Osteoblast (primary cell): ENCODE data around the gene ERBB4. TPM values are rescaled to one million over a fixed set of nuclear protein-coding genes. Genes with fewer than 3 reads are reported as not detected.
"Not testable (repeated sequence)": the region's sequence is repeated elsewhere in the genome, so short reads cannot be mapped to it uniquely, and the experiment has no call there.

Source experiments
- DNase-seq: peaks from one replicate; pipeline ENCODE4 v3.0.0; 2011; ENCODE audit warnings: low spot score, mixed read lengths; ENCODE audit not compliant: insufficient read length; ENCODE audit errors: missing footprints
- H2AFZ ChIP-seq: 2 replicates; pipeline ENCODE4 v1.6.0; 2011; ENCODE audit warnings: mild to moderate bottlenecking, low read length
- H3K27ac ChIP-seq: 2 replicates; pipeline ENCODE4 v1.5.1; 2011; ENCODE audit warnings: mild to moderate bottlenecking, low read depth, low read length, moderate library complexity
- H3K27me3 ChIP-seq: 2 replicates; pipeline ENCODE4 v1.6.0; 2012; ENCODE audit warnings: mild to moderate bottlenecking, control low read depth, inconsistent platforms, low read length, moderate library complexity; ENCODE audit not compliant: insufficient read depth
- H3K36me3 ChIP-seq: 2 replicates; pipeline ENCODE4 v1.5.1; 2011; ENCODE audit warnings: mild to moderate bottlenecking, low read length, control low read depth, moderate library complexity; ENCODE audit not compliant: insufficient read depth
- H3K4me1 ChIP-seq: 2 replicates; pipeline ENCODE4 v1.5.1; 2011; ENCODE audit warnings: mild to moderate bottlenecking, low read length, control low read depth, moderate library complexity; ENCODE audit not compliant: insufficient read depth
- H3K4me2 ChIP-seq: 2 replicates; pipeline ENCODE4 v1.6.0; 2011; ENCODE audit warnings: mild to moderate bottlenecking, low read length; ENCODE audit not compliant: insufficient read depth
- H3K4me3 ChIP-seq: fragments of 200-600 bp; sonication (generic); 3 replicates; pipeline ENCODE4 v1.5.1; 2012; ENCODE audit warnings: mild to moderate bottlenecking, low read length, inconsistent platforms; ENCODE audit not compliant: insufficient read depth
- H3K79me2 ChIP-seq: 2 replicates; pipeline ENCODE4 v1.6.0; 2012; ENCODE audit warnings: mild to moderate bottlenecking, low read length, control low read depth, inconsistent platforms; ENCODE audit not compliant: insufficient read depth
- H3K9me3 ChIP-seq: 2 replicates; pipeline ENCODE4 v1.5.1; 2011; ENCODE audit warnings: low read depth, low read length, control low read depth
- H4K20me1 ChIP-seq: 2 replicates; pipeline ENCODE4 v1.6.0; 2012; ENCODE audit warnings: mild to moderate bottlenecking, low read length, control low read depth; ENCODE audit not compliant: insufficient read depth
- CTCF ChIP-seq: IDR thresholded peaks from 2 replicates; pipeline ENCODE4 v1.5.1; 2011; ENCODE audit warnings: mild to moderate bottlenecking, low read depth, low read length, moderate library complexity; ENCODE audit errors: extremely low read depth
- total RNA-seq: library from RNA; depleted of rRNA; stranded (reverse); fragments of >200 nt; gene quantifications from 2 replicates; pipeline ENCODE4 v1.2.3, GENCODE V29; 2012

Gene ERBB4
- total RNA-seq, 1 donor = under 0.01 TPM

DNA sequence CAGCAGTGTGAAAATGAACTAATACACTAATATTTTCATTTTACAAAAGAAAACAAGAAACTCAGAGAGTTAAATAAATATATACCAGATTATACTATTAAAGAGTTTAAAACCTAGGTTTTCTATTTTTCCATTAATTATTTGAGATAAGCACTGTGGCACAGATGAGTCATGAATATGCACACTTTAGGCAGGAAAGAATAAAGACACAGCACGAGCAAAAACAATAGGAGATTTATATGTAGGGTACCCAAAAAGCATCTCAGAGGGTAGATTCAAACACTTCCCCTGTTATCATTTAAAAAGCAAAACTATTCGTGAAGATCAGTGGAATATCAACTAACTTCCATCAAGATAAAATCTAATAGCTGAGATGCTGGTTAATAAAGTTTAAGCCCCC lies 430.6 kb downstream of the ERBB4 start:
- no peak for TF ChIP-seq CTCF
- DNase-seq = no peak

DNA sequence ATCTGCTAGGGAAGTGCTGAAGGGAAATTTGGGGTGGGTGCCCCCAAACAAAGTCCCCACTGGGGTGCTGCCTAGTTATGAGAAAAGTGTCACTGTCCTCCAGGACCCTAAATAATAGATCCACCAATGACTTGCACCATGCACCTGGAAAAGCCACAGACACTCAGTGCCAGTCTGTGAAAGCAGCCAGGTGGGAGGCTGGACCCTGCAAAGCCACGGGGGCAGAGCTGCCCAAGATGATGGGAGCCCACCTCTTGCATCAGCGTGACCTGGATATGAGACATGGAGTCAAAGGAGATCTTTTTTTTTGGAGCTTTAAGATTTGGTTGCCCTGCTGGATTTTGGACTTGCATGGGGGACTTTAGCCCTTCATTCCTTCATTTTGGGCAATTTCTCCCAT lies 431.6 kb downstream of the ERBB4 start:
- no peaks in the 10 kb centered on the region for H3K9me3 ChIP-seq
- H3K4me1 ChIP-seq = no peaks in the 10 kb centered on the region
- no peaks in the 10 kb centered on the region for H3K79me2 ChIP-seq
- H3K4me3 ChIP-seq = no peak overlapping the region
- no peaks in the 10 kb centered on the region for H3K36me3 ChIP-seq
- H3K27me3 ChIP-seq = no peaks in the 10 kb centered on the region
- no peak overlapping the region for H2AFZ ChIP-seq
- no peaks in the 10 kb centered on the region for H4K20me1 ChIP-seq
- TF ChIP-seq CTCF = no peak
- H3K27ac ChIP-seq = no peak overlapping the region
- no peak for DNase-seq
- no peak overlapping the region for H3K4me2 ChIP-seq

More for the DNA sequence above, 430.6 kb downstream of the ERBB4 start:
- Histone ChIP-seq H3K4me3 (no peak overlapping the region), H3K36me3 (no peaks in the 10 kb centered on the region), H3K79me2 (no peaks in the 10 kb centered on the region), H3K4me2 (no peak overlapping the region), H3K27me3 (no peaks in the 10 kb centered on the region), H3K9me3 (no peaks in the 10 kb centered on the region), H2AFZ (no peak overlapping the region), H3K27ac (no peak overlapping the region), H3K4me1 (no peaks in the 10 kb centered on the region), H4K20me1 (no peaks in the 10 kb centered on the region)

- not testable (repeated sequence) for DNase-seq, H3K4me2 ChIP-seq, H2AFZ ChIP-seq, H3K4me3 ChIP-seq, H3K27me3 ChIP-seq, H3K27ac ChIP-seq, H4K20me1 ChIP-seq, H3K9me3 ChIP-seq, H3K4me1 ChIP-seq, H3K36me3 ChIP-seq, H3K79me2 ChIP-seq
These were observed 432.1 kb downstream of the ERBB4 start for GRCh38 chr2:212106536-212106935.

- no peaks in the 10 kb centered on the region for H3K36me3 ChIP-seq
- H3K4me1 ChIP-seq = no peaks in the 10 kb centered on the region
- no peak overlapping the region for H3K27ac ChIP-seq
- DNase-seq = no peak
- no peaks in the 10 kb centered on the region for H4K20me1 ChIP-seq
- H3K9me3 ChIP-seq = no peaks in the 10 kb centered on the region
- no peak overlapping the region for H2AFZ ChIP-seq
- no peaks in the 10 kb centered on the region for H3K27me3 ChIP-seq
- no peak overlapping the region for H3K4me2 ChIP-seq
- no peak overlapping the region for H3K4me3 ChIP-seq
- no peak for TF ChIP-seq CTCF
- no peaks in the 10 kb centered on the region for H3K79me2 ChIP-seq
These were observed 438.9 kb downstream of the ERBB4 start for GRCh38 chr2:212099658-212100057.

GRCh38 chr2:212098966-212099365 lies 439.6 kb downstream of the ERBB4 start:
- Histone ChIP-seq H3K79me2 (no peaks in the 10 kb centered on the region), H3K36me3 (no peaks in the 10 kb centered on the region), H3K4me3 (no peak overlapping the region), H3K4me1 (no peaks in the 10 kb centered on the region), H4K20me1 (no peaks in the 10 kb centered on the region), H3K27ac (no peak overlapping the region), H3K27me3 (no peaks in the 10 kb centered on the region), H3K4me2 (no peak overlapping the region), H3K9me3 (no peaks in the 10 kb centered on the region), H2AFZ (no peak overlapping the region)
- no peak for DNase-seq
- TF ChIP-seq CTCF = no peak
